ENCODE data around the gene GRPR. TPM values are rescaled to one million over a fixed set of nuclear protein-coding genes. Genes with fewer than 3 reads are reported as not detected.

Gene GRPR
- total RNA-seq, 4 donors from 2014 or later, result 0.67 TPM; not detected in 3

DNA sequence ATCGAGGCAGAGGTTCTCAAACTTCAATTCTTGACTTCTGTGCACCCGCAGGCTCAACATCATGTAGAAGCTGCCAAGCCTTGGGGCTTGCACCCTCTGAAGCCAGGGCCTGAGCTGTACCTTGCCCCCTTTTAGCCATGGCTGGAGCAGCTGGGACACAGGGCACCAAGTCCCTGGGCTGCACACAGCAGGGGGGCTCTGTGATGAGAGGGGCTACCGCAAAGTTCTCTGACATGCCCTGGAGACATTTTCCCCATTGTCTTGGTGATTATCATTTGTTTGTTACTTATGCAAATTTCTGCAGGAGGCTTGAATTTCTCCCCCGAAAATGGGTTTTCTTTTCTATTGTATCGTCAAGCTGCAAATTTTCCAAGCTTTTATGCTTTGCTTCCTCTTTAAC, 39.0 kb downstream of the GRPR start:
- H3K27me3 ChIP-seq, result no peaks in the 10 kb centered on the region
- intact Hi-C loops (cut with DNase I), result no loop called here
- DNase-seq, result no peak
- no peak overlapping the region for H3K27ac ChIP-seq
- WGBS, 2 donors, result 57 to 65% methylated on average over 3 to 4 of the region's 5 CpGs
- H3K9me3 ChIP-seq, result no peaks in the 10 kb centered on the region
- no peaks in the 10 kb centered on the region for H3K36me3 ChIP-seq
- no peak for TF ChIP-seq POLR2A (IDR thresholded peaks at IDR 0.05)
- TF ChIP-seq, protein P1, sequence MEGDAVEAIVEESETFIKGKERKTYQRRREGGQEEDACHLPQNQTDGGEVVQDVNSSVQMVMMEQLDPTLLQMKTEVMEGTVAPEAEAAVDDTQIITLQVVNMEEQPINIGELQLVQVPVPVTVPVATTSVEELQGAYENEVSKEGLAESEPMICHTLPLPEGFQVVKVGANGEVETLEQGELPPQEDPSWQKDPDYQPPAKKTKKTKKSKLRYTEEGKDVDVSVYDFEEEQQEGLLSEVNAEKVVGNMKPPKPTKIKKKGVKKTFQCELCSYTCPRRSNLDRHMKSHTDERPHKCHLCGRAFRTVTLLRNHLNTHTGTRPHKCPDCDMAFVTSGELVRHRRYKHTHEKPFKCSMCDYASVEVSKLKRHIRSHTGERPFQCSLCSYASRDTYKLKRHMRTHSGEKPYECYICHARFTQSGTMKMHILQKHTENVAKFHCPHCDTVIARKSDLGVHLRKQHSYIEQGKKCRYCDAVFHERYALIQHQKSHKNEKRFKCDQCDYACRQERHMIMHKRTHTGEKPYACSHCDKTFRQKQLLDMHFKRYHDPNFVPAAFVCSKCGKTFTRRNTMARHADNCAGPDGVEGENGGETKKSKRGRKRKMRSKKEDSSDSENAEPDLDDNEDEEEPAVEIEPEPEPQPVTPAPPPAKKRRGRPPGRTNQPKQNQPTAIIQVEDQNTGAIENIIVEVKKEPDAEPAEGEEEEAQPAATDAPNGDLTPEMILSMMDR (IDR thresholded peaks at IDR 0.05), result no peak
- H3K4me1 ChIP-seq, result no peaks in the 10 kb centered on the region
- H3K4me3 ChIP-seq (replicated peaks in 1 of 3), result no peak overlapping the region

DNA sequence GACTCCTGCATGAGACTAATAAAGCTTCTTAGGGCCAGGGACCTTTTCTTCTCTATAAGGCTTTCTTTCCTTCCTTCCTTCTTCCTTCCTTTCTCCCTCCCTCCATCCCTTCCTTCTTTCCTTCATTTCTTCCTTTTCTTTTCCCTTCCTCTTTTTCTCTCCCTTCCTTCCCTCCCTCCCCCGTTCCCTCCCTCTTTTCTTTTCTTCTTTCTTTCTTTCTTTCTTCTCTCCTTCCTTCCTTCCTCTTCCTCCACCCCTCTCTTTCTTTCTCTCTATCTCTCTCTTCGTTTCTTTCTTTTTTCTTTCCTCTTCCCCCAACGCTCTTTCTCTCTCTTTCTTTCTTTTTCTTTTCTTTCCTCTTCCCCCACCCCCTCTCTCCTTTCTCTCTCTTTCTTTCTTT, 41.4 kb downstream of the GRPR start:
- Histone ChIP-seq H3K27me3 (no peaks in the 10 kb centered on the region), H3K4me3 (replicated peaks in 1 of 3) (no peak overlapping the region), H3K27ac (no peak overlapping the region), H3K36me3 (no peaks in the 10 kb centered on the region), H3K9me3 (no peaks in the 10 kb centered on the region), H3K4me1 (no peaks in the 10 kb centered on the region)
- intact Hi-C loops (cut with DNase I), result no loop called here
- 89% methylated on average over 3 of the region's 3 CpGs for WGBS, 2 donors
- no peak for DNase-seq
- TF ChIP-seq, protein P1 (IDR thresholded peaks at IDR 0.05), result no peak
- no peak for TF ChIP-seq POLR2A (IDR thresholded peaks at IDR 0.05)

DNA sequence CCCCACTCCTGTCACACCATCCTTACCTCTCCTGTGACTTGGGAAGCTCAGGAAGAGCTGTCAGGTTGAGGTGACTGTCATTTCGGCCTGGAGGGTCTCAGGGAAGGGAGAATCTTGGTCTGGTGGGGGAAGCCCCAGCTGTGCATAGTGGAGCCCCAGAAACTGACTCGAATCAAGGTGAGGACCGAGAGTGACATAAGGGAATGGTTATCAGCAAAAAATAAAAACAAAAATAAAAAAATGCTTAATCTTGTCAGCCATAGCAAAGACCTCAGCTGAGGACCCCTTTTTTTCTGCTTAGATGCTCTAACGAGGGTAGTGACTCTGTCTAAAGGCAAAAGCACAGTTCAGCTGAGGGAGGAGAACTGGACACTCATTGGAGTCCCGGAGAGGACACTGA, 43.8 kb downstream of the GRPR start, which contains the start of gene MAGEB17:
MAGEB17 (plus strand) TSS at position 301 of the 400 bp plus-strand sequence. CDS start 2,902 bp downstream, outside the sequence.
- WGBS, 2 donors, result 80 to 81% methylated on average over 5 of the region's 5 CpGs
- intact Hi-C loops (cut with DNase I), result no loop called here
- DNase-seq, result no peak
- H3K27me3 ChIP-seq, result no peaks in the 10 kb centered on the region
- H3K4me1 ChIP-seq, result no peaks in the 10 kb centered on the region
- no peak within 1 kb of the TSS for H3K4me3 ChIP-seq (replicated peaks in 1 of 3)
- no peaks in the 10 kb centered on the region for H3K36me3 ChIP-seq
- TF ChIP-seq POLR2A (IDR thresholded peaks at IDR 0.05), result no peak
- TF ChIP-seq, protein P1 (IDR thresholded peaks at IDR 0.05), result no peak
- H3K9me3 ChIP-seq, result no peaks in the 10 kb centered on the region
- H3K27ac ChIP-seq, result no peak within 1 kb of the TSS

DNA sequence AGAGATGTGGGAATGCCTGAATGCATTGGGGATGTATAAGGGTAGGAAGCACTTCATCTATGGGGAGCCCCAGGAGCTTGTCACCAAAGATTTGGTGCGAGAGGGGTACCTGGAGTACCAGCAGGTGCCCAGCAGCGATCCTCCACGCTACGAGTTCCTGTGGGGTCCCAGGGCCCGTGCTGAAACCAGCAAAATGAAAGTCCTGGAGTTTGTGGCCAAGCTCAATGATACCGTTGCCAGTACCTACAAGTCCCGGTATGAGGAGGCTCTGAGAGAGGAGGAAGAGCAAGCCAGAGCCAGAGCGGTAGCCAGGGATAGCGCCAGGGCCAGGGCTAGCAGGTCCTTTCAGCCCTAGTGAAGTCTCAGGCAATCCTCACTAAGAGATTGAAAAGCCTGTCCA, 47.7 kb downstream of the GRPR start:
- DNase-seq, result no peak
- Histone ChIP-seq H3K9me3 (no peaks in the 10 kb centered on the region), H3K4me3 (replicated peaks in 1 of 3) (no peak overlapping the region), H3K27ac (no peak overlapping the region), H3K27me3 (no peaks in the 10 kb centered on the region), H3K4me1 (no peaks in the 10 kb centered on the region), H3K36me3 (no peaks in the 10 kb centered on the region)
- 95% methylated on average over 8 of the region's 9 CpGs; no CpG with 5 or more reads in 1 of the 2 donors for WGBS, 2 donors
- TF ChIP-seq, protein P1 (IDR thresholded peaks at IDR 0.05), result no peak
- TF ChIP-seq POLR2A (IDR thresholded peaks at IDR 0.05), result no peak
- intact Hi-C loops (cut with DNase I), result no loop called here

DNA sequence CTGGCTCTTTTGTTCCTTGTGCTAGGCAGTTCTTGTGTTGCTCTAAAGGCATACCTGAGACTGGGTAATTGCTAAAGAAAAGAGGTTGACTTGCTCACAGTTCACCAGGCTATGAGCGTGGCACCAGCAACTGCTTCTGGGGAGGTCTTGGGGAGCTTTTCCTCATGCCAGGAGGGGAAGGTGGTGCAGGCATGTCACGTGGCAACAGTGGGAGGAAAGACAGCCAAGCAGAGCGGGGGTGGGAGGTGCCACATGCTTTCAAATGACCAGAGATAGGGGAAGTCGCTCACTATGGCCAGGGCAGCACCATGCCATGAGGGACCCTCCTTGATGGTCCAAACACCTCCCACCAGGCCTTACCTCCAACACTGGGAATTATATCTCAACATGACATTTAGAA, 48.6 kb downstream of the GRPR start:
- Histone ChIP-seq H3K36me3 (no peaks in the 10 kb centered on the region), H3K27ac (no peak overlapping the region), H3K4me3 (replicated peaks in 1 of 3) (no peak overlapping the region), H3K27me3 (no peaks in the 10 kb centered on the region), H3K9me3 (no peaks in the 10 kb centered on the region), H3K4me1 (no peaks in the 10 kb centered on the region)
- no peak for TF ChIP-seq POLR2A (IDR thresholded peaks at IDR 0.05)
- TF ChIP-seq, protein P1 (IDR thresholded peaks at IDR 0.05), result no peak
- intact Hi-C loops (cut with DNase I), result no loop called here
- no peak for DNase-seq
- WGBS, 2 donors, result 83 to 87% methylated on average over 4 of the region's 4 CpGs
